GM12891 (cell line): ENCODE results near the gene TSKU.

Experiments
- POLR2A ChIP-seq: IDR thresholded peaks from 2 replicates; pipeline ENCODE4 v1.6.1; 2011; ENCODE audit warnings: low read depth, low read length, control low read depth
- POLR2AphosphoS5 ChIP-seq: IDR thresholded peaks from 2 replicates; pipeline ENCODE4 v1.6.1; 2011; ENCODE audit warnings: low read depth, low read length, control low read depth
- TAF1 ChIP-seq: IDR thresholded peaks from 2 replicates; pipeline ENCODE4 v1.6.1; 2011; ENCODE audit warnings: low read depth, low read length, control low read depth

DNA sequence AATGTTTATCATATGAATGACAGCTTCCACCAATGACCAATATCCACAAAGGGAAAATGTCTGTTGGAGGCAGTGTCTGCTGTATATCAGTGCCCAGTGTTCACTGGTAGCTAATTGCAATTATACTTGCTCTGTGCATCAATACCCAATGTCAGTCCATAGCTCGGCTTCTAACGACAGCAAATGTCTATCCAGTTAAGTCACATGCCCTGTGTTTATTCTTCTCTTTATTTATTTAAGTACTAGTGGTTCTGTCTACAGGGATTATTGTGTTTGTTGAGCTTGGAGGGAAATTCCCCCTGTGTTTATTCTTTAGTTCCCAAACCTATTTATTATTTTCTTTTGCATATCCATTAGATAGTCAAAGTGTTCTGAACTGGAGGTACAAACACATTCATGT, 18.6 kb downstream of the TSKU start:
- TF ChIP-seq POLR2A, result no peak
- TF ChIP-seq POLR2AphosphoS5, result no peak
- TF ChIP-seq TAF1, result no peak
